K562 (cell line): ENCODE measurements around the gene SLC6A8. TPM values are rescaled to one million over a fixed set of nuclear protein-coding genes. Genes with fewer than 3 reads are reported as not detected.

Experiments used
- FOXA1 ChIP-seq: fragments of 450-650 bp; IDR thresholded peaks from 2 replicates; pipeline ENCODE4 v1.6.1; 2016; ENCODE audit warnings: mild to moderate bottlenecking, borderline replicate concordance
- HNRNPL ChIP-seq: fragments of 200-400 bp; formaldehyde crosslinking; IDR thresholded peaks from 2 replicates; pipeline ENCODE4 v1.6.1; 2017; ENCODE audit warnings: low read depth, mild to moderate bottlenecking, low read length
- RAD51 ChIP-seq: fragments of 450-650 bp; IDR thresholded peaks from 2 replicates; pipeline ENCODE4 v1.7.1; 2016; ENCODE audit warnings: low read depth, mild to moderate bottlenecking, borderline replicate concordance
- RCOR1 ChIP-seq, 2 experiments: IDR thresholded peaks; 2 replicates each; pipeline ENCODE4 v1.6.1; 2012; ENCODE audit warnings: low read depth in 2 of 2, low read length in 2 of 2, borderline replicate concordance in 1 of 2, improper control_type of control experiment in 1 of 2
- TEAD2 ChIP-seq: fragments of 450-650 bp; IDR thresholded peaks from 2 replicates; pipeline ENCODE4 v1.6.1; 2016; ENCODE audit warnings: missing genetic modification characterization, control low read depth, missing compliant biosample characterization
- ZEB2 ChIP-seq: fragments of 450-650 bp; IDR thresholded peaks from 2 replicates; pipeline ENCODE4 v1.6.1; 2016
- ZNF146 ChIP-seq: IDR thresholded peaks from one replicate; pipeline ENCODE4 v1.6.1; 2018; ENCODE audit warnings: missing compliant biosample characterization; ENCODE audit not compliant: unreplicated experiment
- polyA plus RNA-seq, 8 experiments: library from polyadenylated mRNA; depleted of rRNA in 4 of 8; stranded (reverse) in 5 of 8; unstranded in 3 of 8; fragments of >200 nt; fragmentation: Nextera tagmentation in 2 of 8; fragmentation: Illumina TruSeq in 1 of 8; extraction: Ambion mirVana in 2 of 8; extraction: Trizol in 1 of 8; gene quantifications; 2 replicates each; pipeline versions ENCODE4 v1.2.1 to v1.2.3, GENCODE V29; 2011 to 2014; ENCODE audit warnings: inconsistent platforms in 1 of 8, missing spikeins in 1 of 8
- total RNA-seq, 7 experiments: library from RNA; depleted of rRNA in 6 of 7; stranded (reverse); fragments of >200 nt in 6 of 7; fragmentation: Illumina TruSeq in 2 of 7; extraction: Trizol in 2 of 7; gene quantifications; 2 replicates each; pipeline versions ENCODE4 v1.2.1 to v1.2.3, GENCODE V29; 2011 to 2021; ENCODE audit warnings: low replicate concordance in 1 of 7
- TF ChIP-seq, protein P1 (sequence below): fragments of 450-650 bp; IDR thresholded peaks from 2 replicates; pipeline ENCODE4 v1.6.1; 2016; ENCODE audit warnings: mild to moderate bottlenecking, moderate library complexity
- TF ChIP-seq, protein P2 (sequence below): fragments of 450-650 bp; formaldehyde crosslinking; IDR thresholded peaks from 2 replicates; pipeline ENCODE4 v1.4.0; 2020; ENCODE audit warnings: mild to moderate bottlenecking, moderate library complexity
- TF ChIP-seq, protein P3 (sequence below): fragments of 450-650 bp; IDR thresholded peaks from 2 replicates; pipeline ENCODE4 v1.7.0; 2016; ENCODE audit warnings: borderline replicate concordance
- TF ChIP-seq, protein P4 (sequence below): fragments of 450-650 bp; IDR thresholded peaks from one replicate; pipeline ENCODE4 v1.6.1; 2018; ENCODE audit warnings: mild to moderate bottlenecking, moderate library complexity; ENCODE audit not compliant: partially characterized antibody

Gene SLC6A8
- total and polyA plus RNA-seq, 9 of the 15 experiments (the other 6 are each of a cell fraction or from before 2014, with no cell fraction given) = 0.68 to 144 (median 34.3) TPM

DNA sequence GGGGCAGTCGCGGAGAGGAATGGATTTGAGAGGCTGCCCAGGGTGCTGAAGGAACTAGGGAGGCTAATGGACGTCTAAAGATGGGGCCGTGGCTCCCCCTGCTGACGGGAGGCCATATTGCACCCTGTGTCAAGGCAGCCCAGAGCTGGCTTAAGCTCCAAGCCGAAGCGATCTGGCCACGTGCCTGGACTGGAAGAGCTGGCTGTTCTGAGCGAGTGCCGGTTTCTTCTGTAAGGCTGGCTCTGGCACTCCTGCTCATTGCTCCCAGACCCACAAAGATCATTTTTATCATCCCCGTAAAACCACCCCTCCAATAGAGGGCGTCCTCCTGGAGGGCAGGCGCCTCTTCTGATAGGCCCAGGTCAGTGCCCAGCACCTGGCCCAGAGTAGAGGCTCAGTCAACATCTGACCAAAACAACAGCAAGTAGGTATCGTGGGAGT lies 19.8 kb upstream of the SLC6A8 start (continued):
- TF ChIP-seq, protein P1, sequence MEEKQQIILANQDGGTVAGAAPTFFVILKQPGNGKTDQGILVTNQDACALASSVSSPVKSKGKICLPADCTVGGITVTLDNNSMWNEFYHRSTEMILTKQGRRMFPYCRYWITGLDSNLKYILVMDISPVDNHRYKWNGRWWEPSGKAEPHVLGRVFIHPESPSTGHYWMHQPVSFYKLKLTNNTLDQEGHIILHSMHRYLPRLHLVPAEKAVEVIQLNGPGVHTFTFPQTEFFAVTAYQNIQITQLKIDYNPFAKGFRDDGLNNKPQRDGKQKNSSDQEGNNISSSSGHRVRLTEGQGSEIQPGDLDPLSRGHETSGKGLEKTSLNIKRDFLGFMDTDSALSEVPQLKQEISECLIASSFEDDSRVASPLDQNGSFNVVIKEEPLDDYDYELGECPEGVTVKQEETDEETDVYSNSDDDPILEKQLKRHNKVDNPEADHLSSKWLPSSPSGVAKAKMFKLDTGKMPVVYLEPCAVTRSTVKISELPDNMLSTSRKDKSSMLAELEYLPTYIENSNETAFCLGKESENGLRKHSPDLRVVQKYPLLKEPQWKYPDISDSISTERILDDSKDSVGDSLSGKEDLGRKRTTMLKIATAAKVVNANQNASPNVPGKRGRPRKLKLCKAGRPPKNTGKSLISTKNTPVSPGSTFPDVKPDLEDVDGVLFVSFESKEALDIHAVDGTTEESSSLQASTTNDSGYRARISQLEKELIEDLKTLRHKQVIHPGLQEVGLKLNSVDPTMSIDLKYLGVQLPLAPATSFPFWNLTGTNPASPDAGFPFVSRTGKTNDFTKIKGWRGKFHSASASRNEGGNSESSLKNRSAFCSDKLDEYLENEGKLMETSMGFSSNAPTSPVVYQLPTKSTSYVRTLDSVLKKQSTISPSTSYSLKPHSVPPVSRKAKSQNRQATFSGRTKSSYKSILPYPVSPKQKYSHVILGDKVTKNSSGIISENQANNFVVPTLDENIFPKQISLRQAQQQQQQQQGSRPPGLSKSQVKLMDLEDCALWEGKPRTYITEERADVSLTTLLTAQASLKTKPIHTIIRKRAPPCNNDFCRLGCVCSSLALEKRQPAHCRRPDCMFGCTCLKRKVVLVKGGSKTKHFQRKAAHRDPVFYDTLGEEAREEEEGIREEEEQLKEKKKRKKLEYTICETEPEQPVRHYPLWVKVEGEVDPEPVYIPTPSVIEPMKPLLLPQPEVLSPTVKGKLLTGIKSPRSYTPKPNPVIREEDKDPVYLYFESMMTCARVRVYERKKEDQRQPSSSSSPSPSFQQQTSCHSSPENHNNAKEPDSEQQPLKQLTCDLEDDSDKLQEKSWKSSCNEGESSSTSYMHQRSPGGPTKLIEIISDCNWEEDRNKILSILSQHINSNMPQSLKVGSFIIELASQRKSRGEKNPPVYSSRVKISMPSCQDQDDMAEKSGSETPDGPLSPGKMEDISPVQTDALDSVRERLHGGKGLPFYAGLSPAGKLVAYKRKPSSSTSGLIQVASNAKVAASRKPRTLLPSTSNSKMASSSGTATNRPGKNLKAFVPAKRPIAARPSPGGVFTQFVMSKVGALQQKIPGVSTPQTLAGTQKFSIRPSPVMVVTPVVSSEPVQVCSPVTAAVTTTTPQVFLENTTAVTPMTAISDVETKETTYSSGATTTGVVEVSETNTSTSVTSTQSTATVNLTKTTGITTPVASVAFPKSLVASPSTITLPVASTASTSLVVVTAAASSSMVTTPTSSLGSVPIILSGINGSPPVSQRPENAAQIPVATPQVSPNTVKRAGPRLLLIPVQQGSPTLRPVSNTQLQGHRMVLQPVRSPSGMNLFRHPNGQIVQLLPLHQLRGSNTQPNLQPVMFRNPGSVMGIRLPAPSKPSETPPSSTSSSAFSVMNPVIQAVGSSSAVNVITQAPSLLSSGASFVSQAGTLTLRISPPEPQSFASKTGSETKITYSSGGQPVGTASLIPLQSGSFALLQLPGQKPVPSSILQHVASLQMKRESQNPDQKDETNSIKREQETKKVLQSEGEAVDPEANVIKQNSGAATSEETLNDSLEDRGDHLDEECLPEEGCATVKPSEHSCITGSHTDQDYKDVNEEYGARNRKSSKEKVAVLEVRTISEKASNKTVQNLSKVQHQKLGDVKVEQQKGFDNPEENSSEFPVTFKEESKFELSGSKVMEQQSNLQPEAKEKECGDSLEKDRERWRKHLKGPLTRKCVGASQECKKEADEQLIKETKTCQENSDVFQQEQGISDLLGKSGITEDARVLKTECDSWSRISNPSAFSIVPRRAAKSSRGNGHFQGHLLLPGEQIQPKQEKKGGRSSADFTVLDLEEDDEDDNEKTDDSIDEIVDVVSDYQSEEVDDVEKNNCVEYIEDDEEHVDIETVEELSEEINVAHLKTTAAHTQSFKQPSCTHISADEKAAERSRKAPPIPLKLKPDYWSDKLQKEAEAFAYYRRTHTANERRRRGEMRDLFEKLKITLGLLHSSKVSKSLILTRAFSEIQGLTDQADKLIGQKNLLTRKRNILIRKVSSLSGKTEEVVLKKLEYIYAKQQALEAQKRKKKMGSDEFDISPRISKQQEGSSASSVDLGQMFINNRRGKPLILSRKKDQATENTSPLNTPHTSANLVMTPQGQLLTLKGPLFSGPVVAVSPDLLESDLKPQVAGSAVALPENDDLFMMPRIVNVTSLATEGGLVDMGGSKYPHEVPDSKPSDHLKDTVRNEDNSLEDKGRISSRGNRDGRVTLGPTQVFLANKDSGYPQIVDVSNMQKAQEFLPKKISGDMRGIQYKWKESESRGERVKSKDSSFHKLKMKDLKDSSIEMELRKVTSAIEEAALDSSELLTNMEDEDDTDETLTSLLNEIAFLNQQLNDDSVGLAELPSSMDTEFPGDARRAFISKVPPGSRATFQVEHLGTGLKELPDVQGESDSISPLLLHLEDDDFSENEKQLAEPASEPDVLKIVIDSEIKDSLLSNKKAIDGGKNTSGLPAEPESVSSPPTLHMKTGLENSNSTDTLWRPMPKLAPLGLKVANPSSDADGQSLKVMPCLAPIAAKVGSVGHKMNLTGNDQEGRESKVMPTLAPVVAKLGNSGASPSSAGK = peak; percentile 85
- no peak for TF ChIP-seq ZEB2
- peak; percentile 54; the same call in 1 of the 2 replicates for TF ChIP-seq RAD51
- TF ChIP-seq TEAD2 (tag) = no peak
- TF ChIP-seq HNRNPL = no peak
- TF ChIP-seq, protein P2, sequence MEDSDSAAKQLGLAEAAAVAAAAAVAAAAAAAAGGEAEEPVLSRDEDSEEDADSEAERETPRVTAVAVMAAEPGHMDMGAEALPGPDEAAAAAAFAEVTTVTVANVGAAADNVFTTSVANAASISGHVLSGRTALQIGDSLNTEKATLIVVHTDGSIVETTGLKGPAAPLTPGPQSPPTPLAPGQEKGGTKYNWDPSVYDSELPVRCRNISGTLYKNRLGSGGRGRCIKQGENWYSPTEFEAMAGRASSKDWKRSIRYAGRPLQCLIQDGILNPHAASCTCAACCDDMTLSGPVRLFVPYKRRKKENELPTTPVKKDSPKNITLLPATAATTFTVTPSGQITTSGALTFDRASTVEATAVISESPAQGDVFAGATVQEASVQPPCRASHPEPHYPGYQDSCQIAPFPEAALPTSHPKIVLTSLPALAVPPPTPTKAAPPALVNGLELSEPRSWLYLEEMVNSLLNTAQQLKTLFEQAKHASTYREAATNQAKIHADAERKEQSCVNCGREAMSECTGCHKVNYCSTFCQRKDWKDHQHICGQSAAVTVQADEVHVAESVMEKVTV = peak; percentile 29; the same call in 1 of the 2 replicates
- TF ChIP-seq FOXA1 = no peak
- 0 out of 4 replicates have a peak, but pooled peaks of 1 of the 2 experiments have one; percentile 7 for TF ChIP-seq RCOR1 (IDR thresholded peaks at IDR 0.05; ENCODE audit: borderline replicate concordance in 1 of 2, low read depth in 2 of 2, low read length in 2 of 2)
- TF ChIP-seq ZNF146 = no peak
- TF ChIP-seq, protein P3, sequence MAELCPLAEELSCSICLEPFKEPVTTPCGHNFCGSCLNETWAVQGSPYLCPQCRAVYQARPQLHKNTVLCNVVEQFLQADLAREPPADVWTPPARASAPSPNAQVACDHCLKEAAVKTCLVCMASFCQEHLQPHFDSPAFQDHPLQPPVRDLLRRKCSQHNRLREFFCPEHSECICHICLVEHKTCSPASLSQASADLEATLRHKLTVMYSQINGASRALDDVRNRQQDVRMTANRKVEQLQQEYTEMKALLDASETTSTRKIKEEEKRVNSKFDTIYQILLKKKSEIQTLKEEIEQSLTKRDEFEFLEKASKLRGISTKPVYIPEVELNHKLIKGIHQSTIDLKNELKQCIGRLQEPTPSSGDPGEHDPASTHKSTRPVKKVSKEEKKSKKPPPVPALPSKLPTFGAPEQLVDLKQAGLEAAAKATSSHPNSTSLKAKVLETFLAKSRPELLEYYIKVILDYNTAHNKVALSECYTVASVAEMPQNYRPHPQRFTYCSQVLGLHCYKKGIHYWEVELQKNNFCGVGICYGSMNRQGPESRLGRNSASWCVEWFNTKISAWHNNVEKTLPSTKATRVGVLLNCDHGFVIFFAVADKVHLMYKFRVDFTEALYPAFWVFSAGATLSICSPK = no peak
- TF ChIP-seq, protein P4, sequence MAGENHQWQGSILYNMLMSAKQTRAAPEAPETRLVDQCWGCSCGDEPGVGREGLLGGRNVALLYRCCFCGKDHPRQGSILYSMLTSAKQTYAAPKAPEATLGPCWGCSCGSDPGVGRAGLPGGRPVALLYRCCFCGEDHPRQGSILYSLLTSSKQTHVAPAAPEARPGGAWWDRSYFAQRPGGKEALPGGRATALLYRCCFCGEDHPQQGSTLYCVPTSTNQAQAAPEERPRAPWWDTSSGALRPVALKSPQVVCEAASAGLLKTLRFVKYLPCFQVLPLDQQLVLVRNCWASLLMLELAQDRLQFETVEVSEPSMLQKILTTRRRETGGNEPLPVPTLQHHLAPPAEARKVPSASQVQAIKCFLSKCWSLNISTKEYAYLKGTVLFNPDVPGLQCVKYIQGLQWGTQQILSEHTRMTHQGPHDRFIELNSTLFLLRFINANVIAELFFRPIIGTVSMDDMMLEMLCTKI = no peak
